DMS153 treated with DMSO at 0.1 percent for 48 hours (cell line): ENCODE measurements around the gene NEGR1.

ENCODE experiments used
- DNase-seq: peaks from one replicate; lab custom pipeline; 2025; ENCODE audit not compliant: unreplicated experiment; lab: John Stamatoyannopoulos, UW

The NEGR1 gene

GRCh38 chr1:71509051-71509595, 773.2 kb downstream of the NEGR1 start:
- no peak for DNase-seq

- DNase-seq = no peak
These were observed 780.3 kb downstream of the NEGR1 start for GRCh38 chr1:71502006-71502405.

- DNase-seq = no peak
These were observed 783.8 kb downstream of the NEGR1 start for GRCh38 chr1:71498542-71498941.

GRCh38 chr1:71494163-71494562, 788.2 kb downstream of the NEGR1 start:
- DNase-seq = no peak

GRCh38 chr1:71492298-71493041, 789.9 kb downstream of the NEGR1 start:
- no peak for DNase-seq

GRCh38 chr1:71490432-71490831, 791.9 kb downstream of the NEGR1 start:
- no peak for DNase-seq

- no peak for DNase-seq
These were observed 793.6 kb downstream of the NEGR1 start for GRCh38 chr1:71488555-71489252.

- DNase-seq = peak; percentile 20
These were observed 809.0 kb downstream of the NEGR1 start for GRCh38 chr1:71473331-71473730.

- no peak for DNase-seq
These were observed 817.2 kb downstream of the NEGR1 start for GRCh38 chr1:71465093-71465492.

- DNase-seq = no peak
These were observed 818.3 kb downstream of the NEGR1 start for GRCh38 chr1:71464016-71464415.

GRCh38 chr1:71463144-71463543, 819.2 kb downstream of the NEGR1 start:
- no peak for DNase-seq

- DNase-seq = no peak
These were observed 820.1 kb downstream of the NEGR1 start for GRCh38 chr1:71462247-71462646.

- no peak for DNase-seq
These were observed 820.9 kb downstream of the NEGR1 start for GRCh38 chr1:71461416-71461815.

- no peak for DNase-seq
These were observed 833.9 kb downstream of the NEGR1 start for GRCh38 chr1:71448444-71448843.

- DNase-seq = no peak
These were observed 843.7 kb downstream of the NEGR1 start for GRCh38 chr1:71438626-71439025.

GRCh38 chr1:71435951-71436350, 846.4 kb downstream of the NEGR1 start:
- no peak for DNase-seq

- DNase-seq = no peak
These were observed 848.1 kb downstream of the NEGR1 start for GRCh38 chr1:71434240-71434639.

GRCh38 chr1:71428029-71428428, 854.3 kb downstream of the NEGR1 start:
- no peak for DNase-seq

- no peak for DNase-seq
These were observed 855.3 kb downstream of the NEGR1 start for GRCh38 chr1:71427066-71427465.

- DNase-seq = no peak
These were observed 857.8 kb downstream of the NEGR1 start for GRCh38 chr1:71424536-71424935.

- no peak for DNase-seq
These were observed 860.1 kb downstream of the NEGR1 start for GRCh38 chr1:71422221-71422620.

GRCh38 chr1:71417421-71417820, 864.9 kb downstream of the NEGR1 start:
- no peak for DNase-seq
